Fibroblast of skin of right quadriceps (primary cell): ENCODE results near the gene PCDHA8.
"Not testable (repeated sequence)": the region's sequence is repeated elsewhere in the genome, so short reads cannot be mapped to it uniquely, and the experiment has no call there.

Source experiments
- DNase-seq: peaks from one replicate; pipeline ENCODE4 v3.0.0-alpha.2; 2013

PCDHA8 gene

GRCh38 chr5:140875085-140876065 lies 34.4 kb downstream of the PCDHA8 start, which contains the start of gene PCDHA12:
TSS of gene PCDHA12 (plus strand) at chr5:140875308. CDS start at chr5:140875473, 165 bp downstream.
- no peak for DNase-seq

DNA sequence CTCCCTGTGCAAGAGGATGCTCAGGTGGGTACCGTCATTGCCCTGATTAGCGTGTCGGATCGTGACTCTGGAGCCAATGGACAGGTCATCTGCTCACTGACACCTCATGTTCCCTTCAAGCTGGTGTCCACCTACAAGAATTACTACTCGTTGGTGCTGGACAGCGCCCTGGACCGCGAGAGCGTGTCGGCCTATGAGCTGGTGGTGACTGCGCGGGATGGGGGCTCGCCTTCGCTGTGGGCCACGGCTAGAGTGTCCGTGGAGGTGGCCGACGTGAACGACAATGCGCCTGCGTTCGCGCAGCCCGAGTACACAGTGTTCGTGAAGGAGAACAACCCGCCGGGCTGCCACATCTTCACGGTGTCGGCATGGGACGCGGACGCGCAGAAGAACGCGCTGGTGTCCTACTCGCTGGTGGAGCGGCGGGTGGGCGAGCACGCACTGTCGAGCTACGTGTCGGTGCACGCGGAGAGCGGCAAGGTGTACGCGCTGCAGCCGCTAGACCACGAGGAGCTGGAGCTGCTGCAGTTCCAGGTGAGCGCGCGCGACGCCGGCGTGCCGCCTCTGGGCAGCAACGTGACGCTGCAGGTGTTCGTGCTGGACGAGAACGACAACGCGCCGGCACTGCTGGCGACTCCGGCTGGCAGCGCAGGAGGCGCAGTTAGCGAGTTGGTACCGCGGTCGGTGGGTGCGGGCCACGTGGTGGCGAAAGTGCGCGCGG lies 35.7 kb downstream of the PCDHA8 start:
- not testable (repeated sequence) for DNase-seq

DNA sequence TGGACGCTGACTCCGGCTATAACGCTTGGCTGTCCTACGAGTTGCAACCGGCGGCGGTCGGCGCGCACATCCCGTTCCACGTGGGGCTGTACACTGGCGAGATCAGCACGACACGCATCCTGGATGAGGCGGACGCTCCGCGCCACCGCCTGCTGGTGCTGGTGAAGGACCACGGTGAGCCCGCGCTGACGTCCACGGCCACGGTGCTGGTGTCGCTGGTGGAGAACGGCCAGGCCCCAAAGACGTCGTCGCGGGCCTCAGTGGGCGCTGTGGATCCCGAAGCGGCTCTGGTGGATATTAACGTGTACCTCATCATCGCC lies 36.2 kb downstream of the PCDHA8 start:
- no peak for DNase-seq

DNA sequence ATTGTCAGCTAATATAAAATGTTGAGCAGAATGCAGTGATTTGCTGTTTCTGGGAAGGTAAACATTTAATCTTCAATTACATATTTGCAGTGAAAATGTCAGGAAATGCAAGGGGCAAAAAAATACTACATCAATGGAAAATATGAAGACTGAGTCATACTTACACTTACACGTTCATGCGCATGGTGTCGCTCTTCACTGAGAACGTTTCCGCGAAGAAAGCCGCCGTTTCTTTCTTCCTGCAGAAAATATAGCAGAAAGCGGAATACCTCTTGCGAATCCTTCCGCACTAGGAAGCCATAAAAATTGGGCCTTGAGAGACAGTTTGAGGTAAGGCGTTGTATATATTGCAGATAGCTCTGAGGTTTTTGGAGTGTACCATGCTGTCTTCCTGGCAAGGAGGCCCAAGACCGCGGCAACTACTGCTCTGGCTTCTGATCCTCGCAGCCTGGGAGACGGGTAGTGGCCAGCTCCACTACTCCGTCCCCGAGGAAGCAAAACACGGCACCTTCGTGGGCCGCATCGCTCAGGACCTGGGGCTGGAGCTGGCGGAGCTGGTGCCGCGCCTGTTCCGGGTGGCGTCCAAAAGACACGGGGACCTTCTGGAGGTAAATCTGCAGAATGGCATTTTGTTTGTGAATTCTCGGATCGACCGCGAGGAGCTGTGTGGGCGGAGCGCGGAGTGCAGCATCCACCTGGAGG lies 41.1 kb downstream of the PCDHA8 start, which contains the start of gene PCDHA13:
Gene PCDHA13, plus strand, starts transcription at position 236 of the 702 bp plus-strand sequence. Its CDS starts 145 bp downstream, at position 381.
- DNase-seq = no peak

DNA sequence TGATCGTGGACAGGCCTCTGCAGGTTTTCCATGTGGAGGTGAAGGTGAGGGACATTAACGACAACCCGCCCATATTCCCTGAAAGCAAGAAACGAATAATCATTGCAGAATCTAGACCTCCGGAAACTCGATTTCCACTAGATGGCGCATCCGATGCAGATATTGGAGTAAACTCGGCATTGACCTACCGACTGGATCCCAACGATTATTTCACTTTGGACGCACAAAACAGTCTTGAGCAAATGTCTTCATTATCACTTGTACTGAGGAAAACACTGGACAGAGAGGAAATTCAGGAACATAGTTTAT lies 41.6 kb downstream of the PCDHA8 start:
- no peak for DNase-seq

DNA sequence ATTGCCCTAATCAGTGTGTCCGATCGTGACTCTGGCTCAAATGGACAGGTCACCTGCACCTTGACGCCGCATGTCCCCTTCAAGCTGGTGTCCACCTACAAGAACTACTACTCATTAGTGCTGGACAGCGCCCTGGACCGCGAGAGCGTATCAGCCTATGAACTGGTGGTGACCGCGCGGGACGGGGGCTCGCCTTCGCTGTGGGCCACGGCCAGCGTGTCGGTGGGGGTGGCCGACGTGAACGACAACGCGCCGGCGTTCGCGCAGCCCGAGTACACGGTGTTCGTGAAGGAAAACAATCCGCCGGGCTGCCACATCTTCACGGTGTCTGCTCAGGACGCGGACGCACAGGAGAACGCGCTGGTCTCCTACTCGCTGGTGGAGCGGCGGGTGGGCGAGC lies 42.4 kb downstream of the PCDHA8 start:
- DNase-seq = no peak

DNA sequence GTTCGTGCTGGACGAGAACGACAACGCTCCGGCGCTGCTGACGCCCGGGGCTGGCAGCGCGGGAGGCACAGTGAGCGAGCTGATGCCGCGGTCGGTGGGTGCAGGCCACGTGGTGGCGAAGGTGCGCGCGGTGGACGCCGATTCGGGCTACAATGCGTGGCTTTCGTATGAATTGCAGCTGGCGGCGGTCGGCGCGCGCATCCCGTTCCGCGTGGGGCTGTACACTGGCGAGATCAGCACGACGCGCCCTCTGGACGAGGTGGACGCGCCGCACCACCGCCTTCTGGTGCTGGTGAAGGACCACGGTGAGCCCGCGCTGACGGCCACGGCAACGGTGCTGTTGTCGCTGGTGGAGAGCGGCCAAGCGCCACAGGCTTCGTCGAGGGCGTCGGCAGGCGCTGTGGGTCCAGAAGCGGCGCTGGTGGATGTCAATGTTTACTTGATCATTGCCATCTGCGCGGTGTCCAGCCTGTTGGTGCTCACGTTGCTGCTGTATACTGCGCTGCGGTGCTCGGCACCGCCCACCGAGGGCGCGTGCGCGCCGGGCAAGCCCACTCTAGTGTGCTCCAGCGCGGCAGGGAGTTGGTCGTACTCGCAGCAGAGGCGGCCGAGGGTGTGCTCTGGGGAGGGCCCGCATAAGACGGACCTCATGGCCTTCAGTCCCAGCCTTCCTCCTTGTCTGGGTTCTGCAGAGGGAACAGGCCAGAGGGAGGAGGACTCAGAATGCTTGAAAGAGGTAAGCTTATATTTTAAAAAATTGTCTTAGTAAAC lies 43.1 kb downstream of the PCDHA8 start:
- DNase-seq = no peak
